GM21528 (cell line): ENCODE measurements around the gene XYLB.
A peak's percentile ranks its signal among the peaks of the same experiment; 100 is the strongest.

Source experiments
- ATAC-seq: cut with Tn5 transposase; IDR thresholded peaks from one replicate; pipeline ENCODE4 v1.9.1; 2021; ENCODE audit warnings: mild to moderate bottlenecking, moderate library complexity; ENCODE audit not compliant: unreplicated experiment, low FRiP score

XYLB gene

GRCh38 chr3:38453075-38453912 lies 106.7 kb downstream of the XYLB start, which contains the start of gene ACVR2B:
Gene ACVR2B (plus strand): TSS chr3:38453890. CDS start chr3:38454323, 433 bp downstream.
- ATAC-seq, result peak; percentile 42

GRCh38 chr3:38453913-38454177 lies 107.3 kb downstream of the XYLB start:
- ATAC-seq, result peak; percentile 29

- ATAC-seq, result peak; percentile 41
Measured at GRCh38 chr3:38454178-38454883, 107.7 kb downstream of the XYLB start.

- ATAC-seq, result no peak
Measured at GRCh38 chr3:38454884-38455638, 108.5 kb downstream of the XYLB start.

- no peak for ATAC-seq
Measured at GRCh38 chr3:38455639-38456430, 109.2 kb downstream of the XYLB start.

GRCh38 chr3:38457111-38458003 lies 110.8 kb downstream of the XYLB start:
- ATAC-seq, result no peak

GRCh38 chr3:38458796-38459498 lies 112.4 kb downstream of the XYLB start:
- ATAC-seq, result no peak

GRCh38 chr3:38459499-38460048 lies 113.0 kb downstream of the XYLB start:
- no peak for ATAC-seq

- no peak for ATAC-seq
Measured at GRCh38 chr3:38460377-38461270, 114.0 kb downstream of the XYLB start.
